NCI-H446 treated with DMSO at 0.1 percent for 48 hours (cell line): ENCODE measurements around the gene OVOL3.
"Not testable (repeated sequence)": the region's sequence is repeated elsewhere in the genome, so short reads cannot be mapped to it uniquely, and the experiment has no call there.

Source experiments
- DNase-seq: peaks from one replicate; lab custom pipeline; 2025; lab: John Stamatoyannopoulos, UW

Gene OVOL3

GRCh38 chr19:36110487-36111199 lies at the start of gene OVOL3:
TSS of gene OVOL3 (plus strand) at chr19:36111143. CDS start at chr19:36111203, 60 bp downstream.
- no peak for DNase-seq

GRCh38 chr19:36061367-36061766 lies 49.6 kb upstream of the OVOL3 start:
- no peak for DNase-seq

DNA sequence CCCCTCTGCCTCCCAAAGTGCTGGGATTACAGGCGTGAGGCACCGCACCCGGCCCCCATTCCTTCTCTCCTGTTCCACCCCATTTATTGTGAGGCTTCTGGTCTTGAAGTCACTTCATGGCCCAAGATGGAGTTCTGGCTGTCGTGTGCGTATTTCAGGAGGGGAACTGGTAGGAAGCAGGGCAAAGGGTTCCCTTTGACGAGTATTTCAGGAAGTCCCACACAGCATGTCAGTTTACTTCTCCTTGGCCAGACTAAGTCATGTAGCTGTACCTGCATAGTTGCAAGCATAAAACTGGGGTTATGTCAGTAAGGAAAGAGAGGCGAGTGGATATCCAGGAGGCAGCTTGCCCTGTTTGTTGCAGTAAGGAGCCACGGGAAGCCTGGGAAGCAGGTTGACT lies 46.1 kb upstream of the OVOL3 start:
- no peak for DNase-seq

GRCh38 chr19:36067681-36068080 lies 43.3 kb upstream of the OVOL3 start:
- DNase-seq: no peak

DNA sequence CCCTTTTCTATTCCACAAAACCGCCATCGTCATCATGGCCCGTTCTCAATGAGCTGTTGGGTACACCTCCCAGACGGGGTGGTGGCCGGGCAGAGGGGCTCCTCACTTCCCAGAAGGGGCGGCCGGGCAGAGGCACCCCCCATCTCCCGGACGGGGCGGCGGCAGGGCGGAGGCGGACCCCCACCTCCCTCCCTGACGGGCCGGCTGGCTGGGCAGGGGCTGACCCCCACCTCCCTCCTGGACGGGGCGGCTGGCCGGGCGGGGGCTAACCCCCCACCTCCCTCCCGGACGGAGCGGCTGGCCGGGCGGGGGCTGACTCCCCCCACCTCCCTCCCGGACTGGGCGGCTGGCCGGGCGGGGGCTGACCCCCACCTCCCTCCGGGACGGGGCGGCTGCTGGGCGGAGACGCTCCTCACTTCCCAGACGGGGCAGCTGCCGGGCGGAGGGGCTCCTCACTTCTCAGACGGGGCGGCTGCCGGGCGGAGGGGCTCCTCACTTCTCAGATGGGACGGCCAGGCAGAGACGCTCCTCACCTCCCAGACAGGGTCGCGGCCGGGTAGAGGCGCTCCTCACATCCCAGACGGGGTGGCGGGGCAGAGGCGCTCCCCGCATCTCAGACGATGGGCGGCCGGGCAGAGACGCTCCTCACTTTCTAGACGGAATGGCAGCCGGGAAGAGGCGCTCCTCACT lies 42.0 kb upstream of the OVOL3 start:
- not testable (repeated sequence) for DNase-seq

DNA sequence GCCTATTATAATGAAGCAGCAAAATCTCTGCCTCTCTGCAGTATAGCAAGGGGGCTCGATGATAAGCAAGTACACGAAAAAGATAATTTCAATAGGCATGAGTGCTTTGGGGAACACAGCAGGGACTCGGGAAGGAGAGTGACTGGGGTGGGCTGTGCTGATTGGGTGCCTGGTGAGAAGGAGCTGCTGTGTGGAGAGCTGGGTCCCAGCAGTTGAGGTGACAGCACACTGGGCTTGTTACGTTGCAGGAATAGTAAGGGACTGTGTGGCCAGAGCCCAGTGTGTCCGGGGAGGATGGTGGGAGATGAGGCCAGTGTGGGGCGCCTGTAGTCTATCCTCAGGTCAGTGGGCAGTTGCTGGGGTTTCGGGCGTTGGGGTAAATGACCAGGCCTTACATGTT lies 38.9 kb upstream of the OVOL3 start:
- DNase-seq: no peak

DNA sequence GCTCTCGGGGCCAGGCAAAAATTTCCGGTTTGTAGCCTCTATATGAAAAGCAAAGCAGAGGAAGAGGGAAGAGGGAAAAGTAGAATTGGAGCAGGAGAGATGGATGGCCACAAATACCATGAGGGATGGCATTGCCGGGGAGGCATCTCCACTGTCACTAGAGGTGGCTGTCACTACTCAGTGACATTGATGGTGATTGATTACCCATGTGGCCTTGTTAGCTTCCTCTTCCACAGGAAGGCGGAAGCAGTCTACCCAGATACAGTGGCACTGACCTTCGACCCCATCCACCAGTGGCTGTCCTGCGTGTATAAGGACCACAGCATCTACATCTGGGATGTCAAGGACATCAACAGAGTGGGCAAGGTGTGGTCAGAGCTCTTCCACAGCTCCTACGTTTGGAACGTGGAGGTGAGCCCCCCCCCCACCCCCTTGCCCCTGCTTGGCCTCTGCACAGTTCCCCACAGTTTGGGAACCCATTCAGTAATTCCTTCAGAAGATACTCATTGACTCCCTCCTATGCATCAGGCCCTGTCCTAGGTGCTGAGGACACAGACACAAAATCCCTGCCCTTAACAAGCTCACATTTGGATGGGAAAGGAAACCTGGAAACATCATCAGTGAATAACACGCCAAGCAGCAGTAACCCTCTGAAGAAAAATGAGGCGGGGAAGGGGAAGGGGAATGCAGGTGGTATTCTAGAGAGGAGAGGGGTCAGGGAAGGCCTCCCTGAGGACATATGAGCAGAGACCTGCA lies 37.6 kb upstream of the OVOL3 start:
- no peak for DNase-seq

- DNase-seq: no peak
Measured at GRCh38 chr19:36079389-36079945, 31.5 kb upstream of the OVOL3 start.

DNA sequence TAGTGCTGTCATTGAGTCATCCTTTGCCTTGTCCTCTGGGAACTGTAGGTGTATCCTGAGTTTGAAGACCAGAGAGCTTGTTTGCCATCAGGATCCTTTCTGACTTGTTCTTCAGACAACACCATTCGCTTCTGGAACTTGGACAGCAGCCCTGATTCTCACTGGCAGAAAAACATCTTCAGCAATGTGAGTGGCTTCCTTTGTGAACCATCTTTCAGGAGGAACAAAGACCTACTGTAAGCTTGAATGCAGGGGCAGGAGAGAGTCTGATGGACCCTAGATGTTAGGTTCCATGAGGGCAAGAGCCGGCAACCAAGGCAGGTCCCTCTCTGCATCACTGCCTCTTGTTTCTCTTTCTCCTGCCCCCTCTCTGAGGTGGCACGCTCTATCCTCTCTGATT lies 29.6 kb upstream of the OVOL3 start:
- DNase-seq: no peak

DNA sequence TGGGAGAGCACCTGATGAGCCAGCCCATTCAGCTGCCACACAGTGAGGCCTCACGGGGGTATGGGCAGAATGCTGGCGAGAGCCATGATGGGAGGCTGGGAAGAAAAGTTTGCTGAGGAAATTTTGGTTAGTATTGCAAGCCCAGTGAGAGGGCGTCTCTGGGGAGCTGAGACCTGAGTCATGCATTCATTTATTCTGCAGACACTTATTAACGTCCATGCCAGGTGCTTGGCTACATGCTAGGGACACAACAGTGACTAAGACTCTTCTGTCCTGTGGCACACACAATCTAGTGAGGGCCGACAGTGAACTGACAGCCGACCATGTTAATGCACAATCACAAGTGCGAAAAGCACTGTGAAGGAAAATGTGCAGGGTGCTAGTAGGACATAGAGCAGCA lies 29.0 kb upstream of the OVOL3 start:
- no peak for DNase-seq

- no peak for DNase-seq
Measured at GRCh38 chr19:36082916-36083315, 28.0 kb upstream of the OVOL3 start.

- no peak for DNase-seq
Measured at GRCh38 chr19:36084231-36085009, 26.5 kb upstream of the OVOL3 start.

GRCh38 chr19:36086326-36086725 lies 24.6 kb upstream of the OVOL3 start:
- no peak for DNase-seq

GRCh38 chr19:36089847-36090246 lies 21.1 kb upstream of the OVOL3 start:
- no peak for DNase-seq

DNA sequence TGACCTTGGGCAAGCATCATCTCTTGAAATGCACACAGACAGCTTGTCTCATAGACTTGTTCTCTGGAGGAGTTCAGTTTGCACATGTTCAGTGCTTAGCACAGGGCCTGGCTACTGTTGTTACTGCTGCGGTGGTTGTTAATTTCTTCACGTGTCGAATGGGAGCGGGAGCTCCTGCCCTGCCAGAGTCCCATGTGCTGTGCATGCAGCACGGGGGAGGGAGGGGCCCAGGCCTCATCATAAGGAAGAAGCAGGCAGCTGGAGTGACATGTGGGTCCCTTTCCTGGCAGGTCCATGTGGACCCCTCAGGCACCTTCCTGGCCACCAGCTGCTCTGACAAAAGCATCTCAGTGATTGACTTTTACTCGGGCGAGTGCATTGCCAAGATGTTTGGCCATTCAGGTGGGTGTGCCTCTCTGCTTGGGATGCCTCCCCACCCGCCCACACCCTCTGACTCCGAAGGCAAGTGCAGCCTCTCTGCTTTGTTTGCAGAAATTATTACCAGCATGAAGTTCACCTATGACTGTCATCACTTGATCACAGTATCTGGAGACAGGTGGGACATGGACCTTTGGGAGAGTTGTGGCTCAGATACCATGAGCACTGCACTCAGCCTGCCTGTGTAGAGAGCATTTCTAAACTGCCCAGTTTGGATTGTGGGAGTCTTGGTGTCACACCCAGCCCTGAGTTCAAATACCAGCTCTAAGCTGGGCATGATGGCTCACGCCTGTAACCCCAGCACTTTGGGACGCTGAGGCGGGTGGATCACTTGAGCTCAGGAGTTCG lies 19.8 kb upstream of the OVOL3 start:
- no peak for DNase-seq

DNA sequence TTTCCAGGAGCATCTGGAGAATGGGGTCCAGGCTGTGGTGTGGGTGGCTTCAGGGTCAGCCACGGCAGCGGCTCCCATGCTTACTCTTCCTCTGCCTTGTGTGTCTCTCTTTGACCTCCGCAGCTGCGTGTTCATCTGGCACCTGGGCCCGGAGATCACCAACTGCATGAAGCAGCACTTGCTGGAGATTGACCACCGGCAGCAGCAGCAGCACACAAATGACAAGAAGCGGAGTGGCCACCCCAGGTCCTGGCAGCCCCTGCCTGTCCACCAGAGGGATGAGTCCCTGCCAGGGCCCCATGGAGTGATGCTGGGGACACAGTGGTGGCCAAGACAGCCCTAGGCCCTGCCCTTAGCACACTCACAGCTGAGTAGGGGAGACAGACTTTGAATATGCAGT lies 18.4 kb upstream of the OVOL3 start:
- DNase-seq: no peak

GRCh38 chr19:36093146-36093662 lies 17.7 kb upstream of the OVOL3 start:
- no peak for DNase-seq

DNA sequence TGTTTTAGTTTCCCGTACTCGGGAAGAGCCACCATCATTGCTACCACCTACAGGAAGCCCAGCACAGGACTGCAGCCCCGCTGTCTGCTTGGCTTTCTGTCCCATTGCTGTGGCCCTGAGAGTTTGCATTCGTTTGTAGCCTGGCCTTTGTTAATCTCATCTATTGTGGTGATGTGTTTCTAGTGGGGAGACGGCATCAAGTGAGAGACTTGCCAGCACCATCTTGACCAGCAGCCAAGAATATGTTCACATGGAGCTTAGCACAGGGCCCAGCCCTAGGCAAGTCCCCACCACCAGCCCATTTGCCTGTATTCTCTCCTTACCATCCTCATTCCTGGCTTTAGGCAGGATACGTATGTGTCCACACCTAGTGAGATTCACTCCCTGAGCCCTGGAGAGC lies 17.3 kb upstream of the OVOL3 start:
- no peak for DNase-seq

DNA sequence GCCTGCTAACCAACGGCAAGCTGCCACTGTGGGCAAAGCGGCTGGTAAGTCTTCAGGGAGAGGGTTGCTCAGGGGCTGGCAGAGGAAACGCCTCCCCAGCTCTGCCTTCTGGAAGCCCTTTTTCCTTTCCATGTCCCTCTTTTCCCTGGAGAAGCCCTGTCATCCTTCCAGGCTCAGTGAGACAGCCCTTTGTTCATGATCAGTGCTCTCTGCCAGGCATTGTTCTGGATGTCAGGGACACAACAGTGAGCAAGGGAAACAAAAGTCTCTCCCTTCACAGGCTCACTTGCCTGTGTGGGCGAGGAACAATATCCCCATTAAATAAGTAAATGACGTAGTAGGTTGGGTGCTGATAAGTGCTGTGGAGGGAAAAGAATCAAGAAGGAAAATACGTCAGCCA lies 13.9 kb upstream of the OVOL3 start:
- DNase-seq: no peak

- no peak for DNase-seq
Measured at GRCh38 chr19:36099166-36099785, 11.7 kb upstream of the OVOL3 start.
